ENCODE results near the gene VPREB1. TPM values are rescaled to one million over a fixed set of nuclear protein-coding genes. Genes with fewer than 3 reads are reported as not detected.

VPREB1 gene, protein sequence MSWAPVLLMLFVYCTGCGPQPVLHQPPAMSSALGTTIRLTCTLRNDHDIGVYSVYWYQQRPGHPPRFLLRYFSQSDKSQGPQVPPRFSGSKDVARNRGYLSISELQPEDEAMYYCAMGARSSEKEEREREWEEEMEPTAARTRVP
- not detected in 2 replicates for total RNA-seq

DNA sequence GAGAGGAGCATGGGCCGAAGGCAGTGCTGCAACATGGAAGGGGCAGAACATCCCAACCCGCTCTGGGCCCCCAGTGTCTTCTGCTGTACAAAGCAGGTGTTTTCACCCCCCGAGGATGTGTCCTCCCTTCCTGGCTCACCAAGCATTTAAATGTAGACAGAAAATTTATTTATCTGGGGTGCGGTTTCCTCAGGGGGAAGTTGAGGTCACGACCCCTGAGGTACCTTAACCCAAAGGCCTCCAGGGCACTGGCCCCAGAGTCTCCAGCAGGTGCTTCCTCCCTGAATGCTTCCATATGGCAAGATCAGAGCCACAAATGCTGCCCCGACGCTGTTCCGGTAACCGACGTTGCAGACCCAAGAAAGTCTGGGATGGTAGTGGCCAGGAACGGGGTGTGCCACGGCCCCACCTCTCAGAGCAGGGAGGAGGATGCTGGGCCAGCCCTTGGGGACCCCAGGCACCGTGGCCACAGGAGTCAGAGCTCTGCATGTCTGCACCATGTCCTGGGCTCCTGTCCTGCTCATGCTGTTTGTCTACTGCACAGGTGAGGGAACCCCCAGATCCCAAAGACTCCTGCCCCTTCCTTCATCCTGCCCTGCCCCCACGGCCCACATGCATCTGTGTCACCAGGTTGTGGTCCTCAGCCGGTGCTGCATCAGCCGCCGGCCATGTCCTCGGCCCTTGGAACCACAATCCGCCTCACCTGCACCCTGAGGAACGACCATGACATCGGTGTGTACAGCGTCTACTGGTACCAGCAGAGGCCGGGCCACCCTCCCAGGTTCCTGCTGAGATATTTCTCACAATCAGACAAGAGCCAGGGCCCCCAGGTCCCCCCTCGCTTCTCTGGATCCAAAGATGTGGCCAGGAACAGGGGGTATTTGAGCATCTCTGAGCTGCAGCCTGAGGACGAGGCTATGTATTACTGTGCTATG is at the start of gene VPREB1:
TSS of gene VPREB1 (plus strand) at position 471 of the 935 bp plus-strand sequence. CDS start at position 499, 28 bp downstream.
- intact Hi-C loops (cut with micrococcal nuclease), result no loop called here

DNA sequence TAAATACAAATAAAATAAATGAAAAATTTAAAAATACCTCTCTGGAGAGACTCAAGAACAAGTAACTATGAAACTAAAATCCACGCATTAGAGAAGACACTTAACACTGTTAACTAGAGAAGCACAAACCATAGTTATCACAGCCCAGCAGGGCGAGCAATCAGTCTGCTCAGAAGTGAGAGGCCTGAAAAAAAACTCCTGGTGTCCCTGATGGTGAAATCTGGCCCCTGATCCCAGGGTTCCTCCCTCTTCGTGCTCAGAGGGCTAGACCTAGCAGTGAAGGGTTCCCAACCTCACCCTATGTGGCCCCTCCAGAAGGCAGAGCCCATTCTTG is 49.7 kb upstream of the VPREB1 start:
- intact Hi-C loops (cut with micrococcal nuclease), result loop anchor here (1.0 kb wide), 3 partner anchors 39 to 95 kb away; no protein-coding TSS in a partner anchor

DNA sequence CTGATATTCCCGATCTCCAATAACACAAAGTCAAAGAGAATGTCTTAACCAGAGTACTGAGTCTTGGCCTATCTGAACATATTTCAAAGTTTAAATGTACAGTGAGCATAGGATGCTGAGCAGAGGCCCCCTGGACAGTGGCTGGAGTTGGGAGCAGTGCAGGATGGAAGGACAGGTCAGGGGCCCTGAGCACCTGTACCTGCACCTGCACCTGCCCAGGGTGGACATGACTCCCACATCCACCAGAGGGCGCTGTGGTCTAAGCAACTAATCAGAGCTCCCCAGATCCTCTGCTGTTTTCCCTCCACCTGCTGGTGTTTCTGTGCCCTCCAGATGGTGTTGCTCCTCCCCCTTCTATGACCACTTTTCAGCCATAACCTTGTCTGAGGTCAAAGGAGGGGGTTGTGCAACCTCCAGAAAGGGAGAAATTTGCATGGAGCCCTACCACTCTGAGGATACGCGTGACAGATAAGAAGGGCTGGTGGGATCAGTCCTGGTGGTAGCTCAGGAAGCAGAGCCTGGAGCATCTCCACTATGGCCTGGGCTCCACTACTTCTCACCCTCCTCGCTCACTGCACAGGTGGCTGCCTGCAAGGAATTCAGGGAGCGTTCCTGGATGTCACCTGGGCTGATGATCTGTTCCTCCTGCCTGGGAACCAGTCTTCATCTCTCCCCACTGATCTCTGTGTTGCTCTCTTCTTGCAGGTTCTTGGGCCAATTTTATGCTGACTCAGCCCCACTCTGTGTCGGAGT is 49.1 kb upstream of the VPREB1 start:
- intact Hi-C loops (cut with micrococcal nuclease), result loop anchor here (1.0 kb wide), 3 partner anchors 39 to 95 kb away; no protein-coding TSS in a partner anchor

DNA sequence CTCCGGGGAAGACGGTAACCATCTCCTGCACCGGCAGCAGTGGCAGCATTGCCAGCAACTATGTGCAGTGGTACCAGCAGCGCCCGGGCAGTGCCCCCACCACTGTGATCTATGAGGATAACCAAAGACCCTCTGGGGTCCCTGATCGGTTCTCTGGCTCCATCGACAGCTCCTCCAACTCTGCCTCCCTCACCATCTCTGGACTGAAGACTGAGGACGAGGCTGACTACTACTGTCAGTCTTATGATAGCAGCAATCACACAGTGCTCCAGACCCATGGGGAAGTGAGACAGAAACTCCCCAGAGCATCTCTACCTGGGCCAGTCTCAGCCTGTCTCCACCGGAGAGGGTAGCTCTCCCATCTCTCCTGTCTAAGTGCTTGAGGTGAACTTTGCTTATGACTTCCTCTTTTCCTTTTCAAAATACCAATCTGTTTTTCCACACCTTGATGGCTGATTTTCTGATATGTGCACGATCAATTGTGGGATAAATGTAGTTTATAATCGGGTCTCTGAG is 48.5 kb upstream of the VPREB1 start:
- intact Hi-C loops (cut with micrococcal nuclease), result no loop called here

DNA sequence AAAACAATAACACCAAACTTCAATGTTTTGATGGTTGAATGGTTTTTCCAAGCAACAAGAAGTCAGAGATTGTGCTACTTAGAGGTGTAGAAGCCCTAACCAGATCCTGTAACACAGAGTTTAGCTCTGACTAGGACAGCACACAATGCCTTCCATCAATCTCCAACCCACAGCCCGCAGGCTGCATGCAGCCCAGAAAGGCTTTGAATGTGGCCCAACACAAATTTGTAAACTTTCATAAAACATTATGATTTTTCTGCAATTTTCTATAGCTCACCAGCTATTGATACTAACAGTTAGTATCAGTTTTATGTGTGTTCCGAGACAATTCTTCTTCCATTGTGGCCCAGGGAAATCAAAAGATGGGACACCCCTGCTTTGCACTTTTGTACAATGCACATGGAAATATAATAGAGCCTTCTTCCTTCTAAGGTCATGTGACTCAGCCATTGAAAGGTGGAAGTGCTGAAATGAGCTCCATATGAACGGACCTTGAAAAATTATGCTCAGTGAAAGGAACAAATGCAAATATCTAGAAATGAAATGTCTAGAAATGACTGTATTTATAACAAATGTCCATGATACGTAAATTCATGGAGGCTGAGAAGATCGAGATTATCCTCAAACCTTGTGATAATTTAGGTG is 47.6 kb upstream of the VPREB1 start:
- intact Hi-C loops (cut with micrococcal nuclease), result no loop called here

DNA sequence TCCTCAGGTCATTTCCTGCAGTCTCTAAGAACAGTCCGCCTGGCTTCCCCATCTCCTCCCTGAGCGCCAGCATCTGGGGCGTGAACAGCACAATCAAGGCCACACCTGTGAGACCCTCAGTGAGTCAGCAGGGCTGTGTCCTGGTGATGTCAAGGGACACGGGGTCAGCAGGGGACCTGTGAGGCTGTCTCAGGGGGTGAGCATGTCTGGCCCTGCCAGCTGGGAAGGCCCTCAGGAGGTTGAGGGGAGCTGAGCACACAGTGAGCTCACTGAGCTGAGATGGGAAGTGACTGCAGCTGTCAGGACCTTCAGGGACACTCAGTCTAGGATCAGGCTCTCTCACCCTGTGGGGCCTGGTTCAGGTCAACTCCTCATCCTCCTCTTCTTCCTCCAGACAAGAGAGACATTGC is 46.6 kb upstream of the VPREB1 start:
- intact Hi-C loops (cut with micrococcal nuclease), result no loop called here

DNA sequence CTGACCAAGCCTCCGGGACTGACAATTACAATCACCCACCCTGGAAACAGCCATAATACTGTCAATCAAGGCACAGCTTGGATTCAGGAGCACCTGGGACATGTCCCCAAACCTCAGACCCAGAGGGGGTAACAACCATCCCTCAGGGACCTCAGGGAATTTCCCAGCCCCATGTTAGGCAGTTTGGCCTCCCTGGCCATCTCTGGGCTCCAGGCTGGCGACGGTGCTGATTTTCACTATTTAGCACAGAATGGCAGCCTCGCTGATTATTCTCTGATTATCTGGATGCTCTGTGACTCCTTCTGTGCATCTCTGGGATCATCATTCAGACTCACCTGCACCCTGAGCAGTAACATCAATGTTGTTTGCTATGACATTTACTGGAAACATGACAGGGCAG is 45.8 kb upstream of the VPREB1 start:
- intact Hi-C loops (cut with micrococcal nuclease), result no loop called here

DNA sequence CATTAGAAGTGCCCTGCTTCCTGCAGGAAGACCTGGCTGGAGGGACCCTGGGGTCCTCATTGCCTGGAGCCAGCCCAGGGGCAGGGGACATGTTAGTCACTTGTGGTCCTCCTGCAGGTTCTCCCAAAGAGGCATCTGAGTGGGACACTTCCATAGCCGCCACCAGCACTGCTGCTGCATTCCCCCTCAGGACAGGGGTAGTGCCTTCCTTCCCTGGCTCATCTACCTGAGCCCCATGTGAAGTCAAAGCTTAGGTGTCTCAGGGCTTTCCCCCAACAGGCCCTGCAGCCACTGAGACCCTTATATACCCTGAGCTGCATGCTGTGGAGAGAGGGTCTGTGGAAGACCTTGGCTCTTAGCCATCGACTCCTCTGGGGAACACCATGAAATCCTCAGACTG is 45.0 kb upstream of the VPREB1 start:
- intact Hi-C loops (cut with micrococcal nuclease), result no loop called here

DNA sequence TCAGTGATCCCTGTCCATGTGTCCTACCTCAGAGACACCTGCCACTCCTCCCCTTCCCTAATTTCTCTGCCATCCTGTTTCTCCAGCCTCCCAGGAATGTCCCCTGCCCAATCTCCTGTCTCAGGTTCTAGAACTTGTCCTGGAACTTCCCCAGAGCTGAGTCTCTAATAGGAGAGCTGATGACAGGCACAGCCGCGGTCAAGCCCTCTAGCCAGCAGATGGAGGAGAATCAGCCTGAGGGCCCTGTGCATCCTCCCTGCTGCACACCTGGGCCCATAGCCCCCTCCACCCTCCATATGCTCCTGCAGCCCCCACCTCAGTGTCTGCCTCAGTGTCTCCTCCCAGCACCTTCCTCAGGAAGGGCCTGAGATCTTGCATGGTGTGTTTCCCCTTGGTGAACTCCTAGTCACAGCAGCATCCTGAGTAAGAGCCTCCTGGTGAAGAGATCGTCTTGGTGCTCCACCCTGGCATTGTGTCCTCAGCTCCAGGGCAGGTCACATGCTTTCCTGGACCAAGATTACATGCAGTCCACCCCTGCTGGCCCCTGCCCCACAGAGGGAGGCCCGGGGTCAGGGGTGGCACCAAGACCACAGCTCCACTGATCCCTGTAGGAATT is 43.9 kb upstream of the VPREB1 start:
- intact Hi-C loops (cut with micrococcal nuclease), result no loop called here

DNA sequence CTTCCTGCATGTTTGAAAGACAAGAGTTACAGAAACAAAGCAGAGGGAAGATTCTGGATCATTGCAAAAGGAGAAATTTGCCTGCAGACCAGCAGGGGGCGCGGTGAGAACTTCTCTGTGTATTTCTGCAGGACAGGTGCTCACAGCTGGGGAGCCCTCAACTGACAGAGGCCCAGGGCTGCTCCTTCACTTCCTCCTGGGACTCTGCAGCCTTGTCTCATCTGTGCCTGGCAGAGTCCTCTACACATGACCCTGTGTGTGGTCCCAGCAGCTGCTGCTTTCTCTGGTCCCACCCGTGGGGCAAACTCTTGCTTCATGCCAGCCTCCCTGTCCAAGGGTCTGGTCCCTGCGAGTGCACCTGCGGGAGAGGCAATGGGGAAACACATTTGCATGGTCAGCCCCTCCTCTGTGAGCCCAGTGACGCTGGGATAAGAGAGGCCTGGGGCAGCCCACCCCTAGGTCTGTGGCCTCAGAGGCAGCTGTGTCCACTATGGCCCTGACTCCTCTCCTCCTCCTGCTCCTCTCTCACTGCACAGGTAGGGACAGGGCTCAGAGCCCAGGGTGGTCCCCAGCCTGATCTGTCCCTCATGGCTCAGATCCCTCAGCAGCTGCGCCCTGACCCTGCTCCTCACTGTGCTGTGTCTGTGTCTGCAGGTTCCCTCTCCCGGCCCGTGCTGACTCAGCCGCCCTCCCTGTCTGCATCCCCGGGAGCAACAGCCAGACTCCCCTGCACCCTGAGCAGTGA is 43.2 kb upstream of the VPREB1 start:
- intact Hi-C loops (cut with micrococcal nuclease), result no loop called here

DNA sequence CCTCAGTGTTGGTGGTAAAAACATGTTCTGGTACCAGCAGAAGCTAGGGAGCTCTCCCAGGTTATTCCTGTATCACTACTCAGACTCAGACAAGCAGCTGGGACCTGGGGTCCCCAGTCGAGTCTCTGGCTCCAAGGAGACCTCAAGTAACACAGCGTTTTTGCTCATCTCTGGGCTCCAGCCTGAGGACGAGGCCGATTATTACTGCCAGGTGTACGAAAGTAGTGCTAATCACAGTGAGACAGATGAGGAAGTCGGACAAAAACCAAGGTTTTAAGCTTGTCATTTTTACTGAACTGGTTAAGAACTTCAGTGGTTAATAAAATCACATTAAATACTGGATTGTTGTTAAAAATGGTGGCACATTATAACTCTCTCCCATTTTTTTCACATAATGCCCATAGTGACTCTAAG is 42.6 kb upstream of the VPREB1 start:
- intact Hi-C loops (cut with micrococcal nuclease), result no loop called here

DNA sequence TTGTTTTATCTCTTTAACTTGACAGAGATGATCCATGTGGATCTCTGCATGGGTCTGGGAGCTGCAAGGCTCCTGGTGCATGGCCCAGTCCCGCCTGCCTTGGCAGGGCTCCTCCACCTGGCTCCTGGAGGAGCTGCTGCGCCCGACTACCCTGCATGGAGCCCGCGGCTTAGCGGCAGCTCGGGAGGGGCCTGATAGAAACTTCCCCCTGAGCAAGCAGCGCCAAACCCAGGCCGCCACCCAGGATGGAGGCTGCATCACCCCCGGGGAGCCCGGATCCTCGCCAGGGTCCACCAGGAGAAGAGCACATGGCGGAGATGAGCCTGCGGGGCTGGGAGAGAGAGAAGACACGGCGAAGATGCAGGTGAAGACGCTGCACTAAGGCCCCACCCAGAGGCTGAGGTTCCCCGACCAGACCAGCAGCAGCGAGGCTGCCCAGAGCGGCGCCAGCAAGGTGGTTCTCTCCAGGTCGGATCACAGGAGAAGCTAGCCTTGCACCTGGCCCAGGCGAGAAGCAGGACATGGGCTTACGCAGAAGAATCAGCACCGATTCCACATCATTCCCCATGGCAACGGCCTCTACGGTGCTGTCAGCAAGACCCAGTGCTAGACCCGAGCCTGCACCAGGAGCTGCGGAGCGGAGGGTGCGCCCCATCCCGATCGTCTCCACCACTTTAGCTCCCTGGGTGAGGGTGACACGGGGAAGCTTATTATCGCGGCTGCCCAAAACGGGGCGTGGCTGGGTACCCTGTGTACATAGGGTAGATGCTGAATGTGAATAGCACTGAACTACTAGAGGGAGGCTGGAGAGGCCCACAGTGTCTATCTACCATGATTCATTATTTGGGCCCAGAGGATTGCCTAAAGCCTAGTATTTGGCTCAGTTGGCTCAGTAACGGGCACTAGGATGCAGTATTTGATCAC is 41.3 kb upstream of the VPREB1 start:
- intact Hi-C loops (cut with micrococcal nuclease), result no loop called here

DNA sequence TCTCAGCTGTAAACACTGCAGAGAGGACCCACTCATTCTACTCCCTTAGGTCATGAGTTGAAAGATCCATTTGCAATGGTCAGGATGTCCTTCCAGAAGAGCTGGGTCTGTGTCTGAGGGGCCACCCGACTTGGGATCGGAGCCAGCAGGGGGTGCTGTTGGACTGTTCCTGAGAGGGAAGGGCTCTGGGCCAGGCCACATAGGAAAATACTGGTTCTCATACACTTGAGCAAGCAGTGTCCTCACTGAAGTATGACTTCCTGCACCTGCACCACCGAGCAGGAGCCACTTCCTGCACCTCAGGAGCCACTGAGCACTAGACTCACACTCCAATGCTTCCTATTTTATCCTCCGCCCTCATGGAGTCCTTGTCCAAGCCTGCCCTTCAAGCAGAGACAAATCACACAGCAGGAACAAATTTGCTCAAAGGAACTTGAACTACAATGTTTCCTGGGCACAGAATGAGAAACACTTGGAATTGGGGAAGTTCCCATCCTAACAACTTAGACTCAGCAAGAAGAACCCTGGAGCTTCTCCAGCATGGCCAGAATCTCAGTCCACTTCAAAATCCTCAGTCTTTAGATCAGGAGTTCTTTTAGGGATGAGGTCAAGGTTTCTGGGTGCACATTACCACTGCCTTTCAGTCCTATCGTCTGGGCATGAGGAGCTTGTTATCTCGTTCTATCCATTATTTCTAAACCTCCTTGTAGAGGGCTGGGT is 36.6 kb upstream of the VPREB1 start:
- intact Hi-C loops (cut with micrococcal nuclease), result loop anchor here (1.0 to 5.0 kb wide), 6 partner anchors 27 to 369 kb away; no protein-coding TSS in a partner anchor

DNA sequence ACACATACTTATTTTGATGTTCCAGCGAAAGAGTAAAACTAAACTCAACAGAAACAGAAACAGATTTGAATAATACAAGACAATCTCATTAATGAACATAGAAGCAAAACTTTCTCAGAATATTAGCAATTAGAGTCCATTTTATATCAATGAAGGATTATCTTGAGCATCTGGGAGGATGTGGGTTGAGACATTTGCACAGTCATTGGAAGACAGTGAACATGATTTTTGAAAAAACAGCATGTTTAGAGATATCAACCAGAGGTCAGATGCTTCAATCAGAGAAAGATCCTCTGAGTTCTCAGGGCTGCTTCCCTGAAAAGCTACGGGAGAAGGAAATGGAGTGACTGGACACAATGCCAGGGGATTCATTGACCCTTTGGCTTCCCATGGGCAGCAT is 35.9 kb upstream of the VPREB1 start:
- intact Hi-C loops (cut with micrococcal nuclease), result loop anchor here (1.0 to 5.0 kb wide), 6 partner anchors 26 to 369 kb away; no protein-coding TSS in a partner anchor

DNA sequence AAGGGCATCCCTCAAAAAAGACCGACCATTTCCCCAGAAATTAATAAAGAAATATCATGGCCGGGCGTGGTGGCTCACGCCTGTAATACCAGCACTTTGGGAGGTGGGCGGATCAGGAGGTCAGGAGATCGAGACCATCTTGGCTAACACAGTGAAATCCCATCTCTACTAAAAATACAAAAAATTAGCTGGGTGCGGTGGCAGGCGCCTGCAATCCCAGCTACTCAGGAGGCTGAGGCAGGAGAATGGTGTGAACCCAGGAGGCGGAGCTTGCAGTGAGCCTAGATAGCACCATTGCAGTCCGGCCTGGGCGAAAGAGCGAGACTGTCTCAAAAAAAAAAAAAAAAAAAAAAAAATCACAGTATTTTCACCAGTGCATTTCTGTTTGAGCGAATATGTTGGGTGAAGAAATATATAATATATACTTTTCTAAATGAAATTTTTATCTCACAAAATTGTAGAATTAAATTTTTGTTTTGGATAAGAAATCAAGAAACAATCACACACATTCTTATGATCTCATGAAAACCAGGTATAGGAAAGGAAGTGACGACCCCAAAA is 35.4 kb upstream of the VPREB1 start:
- intact Hi-C loops (cut with micrococcal nuclease), result loop anchor here (2.0 to 5.0 kb wide), 5 partner anchors 26 to 368 kb away; no protein-coding TSS in a partner anchor

DNA sequence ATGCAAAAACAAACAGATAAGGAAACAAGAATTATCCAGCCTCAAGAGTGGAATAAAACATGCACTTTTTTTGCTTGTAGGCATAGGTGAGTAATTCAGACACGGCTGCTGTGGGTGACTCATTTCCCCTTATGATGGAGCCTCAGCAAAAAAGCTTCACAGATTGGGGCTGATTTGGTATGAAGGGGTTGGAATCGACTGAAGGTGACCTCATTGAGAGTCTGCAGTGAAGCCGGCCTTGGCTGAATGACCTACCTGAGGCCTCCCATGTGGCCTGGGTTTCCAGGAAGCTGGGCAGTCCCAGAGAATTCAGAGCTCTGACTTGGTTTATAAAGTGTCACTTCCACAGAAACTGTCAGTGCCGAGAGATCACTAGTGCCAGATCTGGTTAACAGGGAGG is 34.2 kb upstream of the VPREB1 start:
- intact Hi-C loops (cut with micrococcal nuclease), result loop anchor here (1.0 kb wide), 1 partner anchor 88 kb away; no protein-coding TSS in a partner anchor

All from T-helper 1 cell treated with Interleukin-12 subunit alpha and Interleukin-12 subunit beta and Interleukin-4 antibody, amounts not matched to agents 30 ng/mL and 1 ng/mL, for 36 hours (primary cell).